ENCODE results near the gene ACTL6B. TPM values are rescaled to one million over a fixed set of nuclear protein-coding genes. Genes with fewer than 3 reads are reported as not detected.

The ACTL6B gene
- total RNA-seq, 1 donor from 2014 or later: 109 TPM

GRCh38 chr7:100599911-100600729, 56.1 kb downstream of the ACTL6B start:
- DNase-seq: no peak

- no peak for DNase-seq
Measured at GRCh38 chr7:100598425-100598824, 57.8 kb downstream of the ACTL6B start.

GRCh38 chr7:100595188-100595587, 61.1 kb downstream of the ACTL6B start:
- DNase-seq: no peak

Other genes starting within 250 kb of the ACTL6B start
- gene ZCWPW1, start 227.7 kb downstream of the ACTL6B start, total RNA-seq: 4.2 TPM
- 25.3 TPM for gene MEPCE, start 226.6 kb downstream of the ACTL6B start, total RNA-seq
- gene PPP1R35, start 220.0 kb downstream of the ACTL6B start, total RNA-seq: 5.1 TPM
- gene SPACDR, start 192.2 kb downstream of the ACTL6B start, total RNA-seq: not detected
- 9.7 TPM for gene TSC22D4, start 177.2 kb downstream of the ACTL6B start, total RNA-seq
- gene NYAP1, start 172.5 kb downstream of the ACTL6B start, total RNA-seq: 47.9 TPM
- 2.0 TPM for gene AGFG2, start 117.2 kb downstream of the ACTL6B start, total RNA-seq
- not detected for gene SAP25, start 82.5 kb downstream of the ACTL6B start, total RNA-seq
- gene LRCH4, start 70.3 kb downstream of the ACTL6B start, total RNA-seq: 6.4 TPM
- gene FBXO24, start 70.1 kb downstream of the ACTL6B start, total RNA-seq: 0.16 TPM
- gene PCOLCE, start 54.1 kb downstream of the ACTL6B start, total RNA-seq: 4.2 TPM
- 12.2 TPM for gene MOSPD3, start 43.9 kb downstream of the ACTL6B start, total RNA-seq
- 5.3 TPM for gene TFR2, start 14.9 kb downstream of the ACTL6B start, total RNA-seq
- gene GNB2, start 17.3 kb upstream of the ACTL6B start, total RNA-seq: 57.7 TPM
- 15.4 TPM for gene GIGYF1, start 37.8 kb upstream of the ACTL6B start, total RNA-seq
- gene POP7, start 49.7 kb upstream of the ACTL6B start, total RNA-seq: 41.5 TPM
- not detected for gene EPO, start 64.0 kb upstream of the ACTL6B start, total RNA-seq
- not detected for gene ZAN, start 77.1 kb upstream of the ACTL6B start, total RNA-seq
- 8.4 TPM for gene EPHB4, start 171.1 kb upstream of the ACTL6B start, total RNA-seq
- 30.1 TPM for gene SLC12A9, start 196.3 kb upstream of the ACTL6B start, total RNA-seq
- gene TRIP6, start 210.9 kb upstream of the ACTL6B start, total RNA-seq: 5.8 TPM
- 29.5 TPM for gene SRRT, start 218.7 kb upstream of the ACTL6B start, total RNA-seq
- 2.5 TPM for gene UFSP1, start 233.3 kb upstream of the ACTL6B start, total RNA-seq
- gene ACHE, start 239.4 kb upstream of the ACTL6B start, total RNA-seq: 16.1 TPM